ENCODE data around the gene TOX2. TPM values are rescaled to one million over a fixed set of nuclear protein-coding genes. Genes with fewer than 3 reads are reported as not detected.

Gene TOX2
- polyA plus RNA-seq, 3 donors: 0.39 to 0.56 (median 0.47) TPM

- H3K79me2 ChIP-seq (ENCODE audit: insufficient read depth, low read length): no peaks in the 10 kb centered on the region
- no peak overlapping the region for H3K9ac ChIP-seq (ENCODE audit: insufficient read depth, low read length, poor library complexity, severe bottlenecking)
- H3K4me3 ChIP-seq (replicated peaks in 1 of 3; ENCODE audit: low read depth in 2 of 3, low read length in 3 of 3): no peak overlapping the region
- no peak overlapping the region for H3K27ac Mint-ChIP-seq
- peaks cover 9% of the 10 kb centered on the region for H3K4me1 Mint-ChIP-seq
- H3K4me3 Mint-ChIP-seq: no peak overlapping the region
- H3K4me1 ChIP-seq (ENCODE audit: control insufficient read depth in 1 of 2, insufficient read depth in 2 of 2, low read length in 2 of 2): peaks cover 4 to 8% of the 10 kb centered on the region in 2 donors
- H2AFZ ChIP-seq (ENCODE audit: insufficient read depth, low read depth, low read length, poor library complexity, severe bottlenecking): no peak overlapping the region
- H3K36me3 ChIP-seq (replicated peaks in 1 of 2; ENCODE audit: control insufficient read depth in 1 of 2, insufficient read depth in 2 of 2, low read length in 2 of 2): no peaks in the 10 kb centered on the region
- H3K27ac ChIP-seq (ENCODE audit: low read depth in 1 of 2, low read length in 2 of 2): no peak overlapping the region
- H4K20me1 ChIP-seq (ENCODE audit: insufficient read depth, low read length): no peaks in the 10 kb centered on the region
- WGBS (ENCODE audit: insufficient coverage): 90% methylated on average over 1 of the region's 2 CpGs
- DNase-seq: no peak
- H3K27me3 ChIP-seq (ENCODE audit: control insufficient read depth in 2 of 2, insufficient read depth in 2 of 2, low read length in 2 of 2): peaks cover 0 to 22% of the 10 kb centered on the region in 2 donors
- TF ChIP-seq CTCF (IDR thresholded peaks at IDR 0.05): no peak
- H3K36me3 Mint-ChIP-seq: no peaks in the 10 kb centered on the region
- no peak overlapping the region for H3K4me2 ChIP-seq (replicated peaks; ENCODE audit: extremely low read depth, low read length, poor library complexity, severe bottlenecking)
- no peaks in the 10 kb centered on the region for H3K9me3 ChIP-seq (replicated peaks in 1 of 2; ENCODE audit: control insufficient read depth in 1 of 2, insufficient read depth in 1 of 2, low read length in 2 of 2)
- intact Hi-C loops (cut with micrococcal nuclease): no loop called here
- H3K9me3 Mint-ChIP-seq: peaks cover 0 to 2% (median 0%) of the 10 kb centered on the region in 7 donors
- peaks cover 5 to 41% (median 23%) of the 10 kb centered on the region in 3 donors for H3K27me3 Mint-ChIP-seq (ENCODE audit: low read depth in 3 of 3)
These were observed 107.8 kb downstream of the TOX2 start for GRCh38 chr20:44022464-44022863.

- WGBS (ENCODE audit: insufficient coverage): 76% methylated on average over 6 of the region's 10 CpGs
- DNase-seq: no peak
- H3K27me3 Mint-ChIP-seq (ENCODE audit: low read depth in 3 of 3): peaks cover 7 to 46% (median 22%) of the 10 kb centered on the region in 3 donors
These were observed 109.1 kb downstream of the TOX2 start for GRCh38 chr20:44023515-44024371.

More at GRCh38 chr20:44023515-44024371, 109.1 kb downstream of the TOX2 start:
- H3K27ac Mint-ChIP-seq: peak overlapping the region in 1 of 7 donors; percentile 8
- H3K27me3 ChIP-seq (ENCODE audit: control insufficient read depth in 2 of 2, insufficient read depth in 2 of 2, low read length in 2 of 2): peaks cover 0 to 12% of the 10 kb centered on the region in 2 donors
- H3K4me2 ChIP-seq (replicated peaks; ENCODE audit: extremely low read depth, low read length, poor library complexity, severe bottlenecking): no peak overlapping the region
- no peak overlapping the region for H3K9ac ChIP-seq (ENCODE audit: insufficient read depth, low read length, poor library complexity, severe bottlenecking)
- intact Hi-C loops (cut with micrococcal nuclease): no loop called here
- no peaks in the 10 kb centered on the region for H3K36me3 Mint-ChIP-seq
- no peak overlapping the region for H2AFZ ChIP-seq (ENCODE audit: insufficient read depth, low read depth, low read length, poor library complexity, severe bottlenecking)
- no peak for TF ChIP-seq CTCF (IDR thresholded peaks at IDR 0.05)
- no peaks in the 10 kb centered on the region for H3K9me3 ChIP-seq (replicated peaks in 1 of 2; ENCODE audit: control insufficient read depth in 1 of 2, insufficient read depth in 1 of 2, low read length in 2 of 2)
- H3K79me2 ChIP-seq (ENCODE audit: insufficient read depth, low read length): no peaks in the 10 kb centered on the region
- H4K20me1 ChIP-seq (ENCODE audit: insufficient read depth, low read length): no peaks in the 10 kb centered on the region
- H3K4me3 ChIP-seq (replicated peaks in 1 of 3; ENCODE audit: low read depth in 2 of 3, low read length in 3 of 3): no peak overlapping the region
- H3K36me3 ChIP-seq (replicated peaks in 1 of 2; ENCODE audit: control insufficient read depth in 1 of 2, insufficient read depth in 2 of 2, low read length in 2 of 2): no peaks in the 10 kb centered on the region
- H3K9me3 Mint-ChIP-seq: peaks cover 0 to 2% (median 0%) of the 10 kb centered on the region in 7 donors
- peak overlapping the region in 1 of 2 donors; percentile 36 for H3K4me3 Mint-ChIP-seq
- H3K4me1 ChIP-seq (ENCODE audit: control insufficient read depth in 1 of 2, insufficient read depth in 2 of 2, low read length in 2 of 2): peaks cover 4 to 8% of the 10 kb centered on the region in 2 donors
- peaks cover 9% of the 10 kb centered on the region for H3K4me1 Mint-ChIP-seq
- H3K27ac ChIP-seq (ENCODE audit: low read depth in 1 of 2, low read length in 2 of 2): no peak overlapping the region
